SK-N-SH (cell line): ENCODE measurements around the gene MRPL12.

Source experiments
- RCOR1 ChIP-seq: fragments of 150-350 bp; IDR thresholded peaks from 2 replicates; pipeline ENCODE4 v1.6.1; 2017; ENCODE audit warnings: antibody characterized with exemption, low read length
- SMC3 ChIP-seq: IDR thresholded peaks from 2 replicates; pipeline ENCODE4 v1.6.1; 2012; ENCODE audit warnings: low read depth, low read length, improper control_type of control experiment

DNA sequence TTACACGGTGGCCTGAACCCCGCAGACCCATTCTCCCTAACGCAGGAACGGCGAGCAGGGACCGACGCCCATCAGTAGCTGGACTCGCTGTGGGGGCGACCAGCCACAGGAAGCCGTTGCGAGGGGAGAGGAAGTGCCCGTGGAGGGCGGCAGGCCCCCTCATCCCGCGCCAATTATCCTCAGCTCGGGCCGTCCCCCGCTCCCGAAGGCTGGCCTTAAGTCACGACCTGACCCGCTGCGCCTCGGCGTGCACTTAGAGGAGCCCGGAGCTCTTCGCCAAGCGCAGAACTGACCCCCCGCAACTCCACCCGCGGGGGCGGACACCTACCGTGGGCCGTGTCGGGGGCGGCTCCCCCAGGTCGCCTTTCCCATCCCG, 20.0 kb upstream of the MRPL12 start:
- TF ChIP-seq SMC3 (no peak), RCOR1 (no peak)
